ENCODE data around the gene ZKSCAN4. TPM values are rescaled to one million over a fixed set of nuclear protein-coding genes. Genes with fewer than 3 reads are reported as not detected.
A peak's percentile ranks its signal among the peaks of the same experiment; 100 is the strongest.

The ZKSCAN4 gene
- total RNA-seq, 1 experiment from 2014 or later: 7.3 TPM

- TF ChIP-seq ZNF281 (CRISPR knock-in tag; IDR thresholded peaks at IDR 0.05): no peak
- no peak for TF ChIP-seq OVOL2 (CRISPR knock-in tag; IDR thresholded peaks at IDR 0.05; ENCODE audit: borderline replicate concordance)
- TF ChIP-seq SP1 (CRISPR knock-in tag; conservative IDR thresholded peaks at IDR 0.05): peak; percentile 64
- no peak for TF ChIP-seq ATF1 (CRISPR knock-in tag; IDR thresholded peaks at IDR 0.05)
- TF ChIP-seq ZNF396 (CRISPR knock-in tag; IDR thresholded peaks at IDR 0.05; ENCODE audit: borderline replicate concordance): no peak
- no peak for TF ChIP-seq NR2C2 (CRISPR knock-in tag; IDR thresholded peaks at IDR 0.05)
- no peak for TF ChIP-seq E2F1 (CRISPR knock-in tag; IDR thresholded peaks at IDR 0.05)
- no peak for TF ChIP-seq ELF4 (CRISPR knock-in tag; IDR thresholded peaks at IDR 0.05; ENCODE audit: low read depth)
- TF ChIP-seq ZNF138 (CRISPR knock-in tag; conservative IDR thresholded peaks at IDR 0.05): no peak
- peak; percentile 72 for TF ChIP-seq CREM (CRISPR knock-in tag; IDR thresholded peaks at IDR 0.05)
- peak; percentile 20; the same call in 1 of the 2 replicates for TF ChIP-seq GABPB1 (CRISPR knock-in tag; IDR thresholded peaks at IDR 0.05)
- no peak for TF ChIP-seq AR (CRISPR knock-in tag; IDR thresholded peaks at IDR 0.05)
- TF ChIP-seq FOXK1 (CRISPR knock-in tag; IDR thresholded peaks at IDR 0.05): 0 out of 2 replicates have a peak, but pooled peaks have one; percentile 39
- TF ChIP-seq ZNF423 (CRISPR knock-in tag; IDR thresholded peaks at IDR 0.05): peak; percentile 26; the same call in 1 of the 2 replicates
- TF ChIP-seq USF1 (CRISPR knock-in tag; IDR thresholded peaks at IDR 0.05): no peak
- no peak for TF ChIP-seq ZNF263 (CRISPR knock-in tag; IDR thresholded peaks at IDR 0.05; ENCODE audit: low read depth)
- TF ChIP-seq ETV6 (CRISPR knock-in tag; IDR thresholded peaks at IDR 0.05): no peak
- TF ChIP-seq USF2 (CRISPR knock-in tag; IDR thresholded peaks at IDR 0.05): no peak
- TF ChIP-seq NFATC4 (CRISPR knock-in tag; IDR thresholded peaks at IDR 0.05): no peak
- TF ChIP-seq ZNF219 (CRISPR knock-in tag; IDR thresholded peaks at IDR 0.05; ENCODE audit: borderline replicate concordance): no peak
- TF ChIP-seq FOXP1 (CRISPR knock-in tag; IDR thresholded peaks at IDR 0.05; ENCODE audit: borderline replicate concordance): peak; percentile 60; the same call in 1 of the 2 replicates
- no peak for TF ChIP-seq MAX (CRISPR knock-in tag; IDR thresholded peaks at IDR 0.05)
- no peak for TF ChIP-seq CREB1 (CRISPR knock-in tag; IDR thresholded peaks at IDR 0.05)
- TF ChIP-seq STAT6 (CRISPR knock-in tag; conservative IDR thresholded peaks at IDR 0.05; ENCODE audit: low read depth): no peak
Measured at GRCh38 chr6:28281288-28282064, 29.4 kb upstream of the ZKSCAN4 start, which contains the start of gene PGBD1 (continued).
